ENCODE data around the gene NFATC2. TPM values are rescaled to one million over a fixed set of nuclear protein-coding genes. Genes with fewer than 3 reads are reported as not detected.

The NFATC2 gene
- total and polyA plus RNA-seq, 2 experiments from 2014 or later = 0.52 to 0.59 TPM

- peaks cover 4% of the 10 kb centered on the region for H3K27me3 Mint-ChIP-seq (ENCODE audit: insufficient read depth, low read depth, poor library complexity)
- peaks cover 49% of the 10 kb centered on the region for H3K4me1 Mint-ChIP-seq
- Histone ChIP-seq H3F3A (replicated peaks; ENCODE audit: low read depth) (no peaks in the 10 kb centered on the region), H4K20me1 (replicated peaks; ENCODE audit: insufficient read depth) (no peaks in the 10 kb centered on the region), H3K36me3 (ENCODE audit: insufficient read depth) (no peaks in the 10 kb centered on the region), H3K9me2 (ENCODE audit: insufficient read depth) (no peaks in the 10 kb centered on the region), H3K4me1 (ENCODE audit: insufficient read depth) (peaks cover 35% of the 10 kb centered on the region), H3K27ac (ENCODE audit: low read depth) (no peak overlapping the region), H2AFZ (no peak overlapping the region), H3K4me3 (no peak overlapping the region), H3K27me3 (ENCODE audit: insufficient read depth) (no peaks in the 10 kb centered on the region), H3K4me2 (no peak overlapping the region), H3K79me2 (replicated peaks; ENCODE audit: insufficient read depth) (no peaks in the 10 kb centered on the region)
- TF ChIP-seq EZH2phosphoT487 (IDR thresholded peaks at IDR 0.05; ENCODE audit: unreplicated experiment) (no peak), ZNF114 (CRISPR knock-in tag; IDR thresholded peaks at IDR 0.05) (no peak), EZH2 (IDR thresholded peaks at IDR 0.05; ENCODE audit: low read depth, unreplicated experiment) (no peak), STAT1 (IDR thresholded peaks at IDR 0.05; ENCODE audit: unreplicated experiment) (no peak), ETS1 (IDR thresholded peaks at IDR 0.05) (no peak), ZNF462 (CRISPR knock-in tag; IDR thresholded peaks at IDR 0.05) (no peak), POLR2AphosphoS5 (IDR thresholded peaks at IDR 0.05; ENCODE audit: low read depth) (no peak)
- no peak for DNase-seq (ENCODE audit: low spot score)
- no peak for ATAC-seq
- H3K9me3 Mint-ChIP-seq = no peaks in the 10 kb centered on the region
- no peak overlapping the region for H3K4me3 Mint-ChIP-seq
- H3K27ac Mint-ChIP-seq = no peak overlapping the region
- no peaks in the 10 kb centered on the region for H3K36me3 Mint-ChIP-seq (ENCODE audit: low read depth)
Observed at GRCh38 chr20:51384875-51385274, 157.6 kb downstream of the NFATC2 start.
